Vagina (tissue), 2 donors: ENCODE data around the gene KBTBD8. TPM values are rescaled to one million over a fixed set of nuclear protein-coding genes. Genes with fewer than 3 reads are reported as not detected.

Source experiments
- DNase-seq, 2 donors: peaks; one replicate each; pipeline ENCODE4 v3.0.0-alpha.2; 2017; ENCODE audit errors: extremely low spot score in 2 of 2
- H3K27ac ChIP-seq: fragments of 200-600 bp; sonication (generic); one replicate; pipeline ENCODE4 v1.5.1; 2019
- H3K27me3 ChIP-seq: fragments of 200-600 bp; sonication (generic); one replicate; pipeline ENCODE4 v1.5.1; 2019
- H3K36me3 ChIP-seq, 2 donors: fragments of 200-600 bp; sonication (generic); one replicate each; pipeline ENCODE4 v1.5.1; 2017 to 2019
- H3K4me1 ChIP-seq: fragments of 200-600 bp; sonication (generic); one replicate; pipeline ENCODE4 v1.5.1; 2019
- H3K4me3 ChIP-seq, 2 donors: fragments of 200-600 bp; sonication (generic); 1 replicate in 1 of 2; 2 replicates in 1 of 2; pipeline ENCODE4 v1.5.1; 2016 to 2019
- H3K9me3 ChIP-seq: fragments of 200-600 bp; sonication (generic); one replicate; pipeline ENCODE4 v1.5.1; 2019
- CTCF ChIP-seq, 3 experiments: fragments of 450-650 bp in 2 of 3; fragments of 200-600 bp in 1 of 3; sonication (generic) in 1 of 3; IDR thresholded peaks; one replicate each; pipeline ENCODE4 v1.5.1; 2017 to 2019; ENCODE audit warnings: antibody characterized with exemption in 3 of 3, mild to moderate bottlenecking in 2 of 3, moderate library complexity in 2 of 3
- POLR2A ChIP-seq, 2 donors: fragments of 450-650 bp; IDR thresholded peaks; one replicate each; pipeline ENCODE4 v1.6.1; 2017; ENCODE audit warnings: antibody characterized with exemption in 2 of 2, mild to moderate bottlenecking in 2 of 2, moderate library complexity in 2 of 2
- POLR2AphosphoS5 ChIP-seq, 2 donors: sonication (generic); formaldehyde crosslinking; IDR thresholded peaks; one replicate each; pipeline ENCODE4 v1.9.0; 2017; ENCODE audit warnings: antibody characterized with exemption in 2 of 2, mild to moderate bottlenecking in 2 of 2, low read depth in 1 of 2; ENCODE audit not compliant: insufficient read depth in 1 of 2
- intact Hi-C: fragments of 100-400 bp; cut with DNase I; formaldehyde crosslinking; loops from one replicate; pipeline ENCODE4 v1.15.1; 2023
- total RNA-seq: library from RNA; depleted of rRNA; stranded (reverse); fragments of >200 nt; gene quantifications from one replicate; pipeline ENCODE4 v1.2.3, GENCODE V29; 2016

KBTBD8 gene
- total RNA-seq, 1 donor from 2014 or later: 0.49 TPM

- no peak overlapping the region for H3K4me3 ChIP-seq
- no peak overlapping the region for H3K27ac ChIP-seq
- H3K36me3 ChIP-seq: no peaks in the 10 kb centered on the region
- no peaks in the 10 kb centered on the region for H3K27me3 ChIP-seq
- H3K9me3 ChIP-seq: no peaks in the 10 kb centered on the region
- H3K4me1 ChIP-seq: no peaks in the 10 kb centered on the region
- intact Hi-C loops: no loop called here
- DNase-seq: no peak
- TF ChIP-seq POLR2A (IDR thresholded peaks at IDR 0.05) (no peak), POLR2AphosphoS5 (IDR thresholded peaks at IDR 0.05; ENCODE audit: insufficient read depth in 1 of 2, low read depth in 1 of 2) (no peak), CTCF (IDR thresholded peaks at IDR 0.05) (no peak)
These were observed 41.4 kb upstream of the KBTBD8 start for GRCh38 chr3:66956742-66957141.

GRCh38 chr3:66957367-66957766 lies 40.7 kb upstream of the KBTBD8 start:
- Histone ChIP-seq H3K4me1 (no peaks in the 10 kb centered on the region), H3K27me3 (no peaks in the 10 kb centered on the region), H3K4me3 (no peak overlapping the region), H3K36me3 (no peaks in the 10 kb centered on the region), H3K27ac (no peak overlapping the region), H3K9me3 (no peaks in the 10 kb centered on the region)
- TF ChIP-seq CTCF (IDR thresholded peaks at IDR 0.05) (no peak), POLR2A (IDR thresholded peaks at IDR 0.05) (no peak), POLR2AphosphoS5 (IDR thresholded peaks at IDR 0.05; ENCODE audit: insufficient read depth in 1 of 2, low read depth in 1 of 2) (no peak)
- intact Hi-C loops: no loop called here
- no peak for DNase-seq

GRCh38 chr3:66958067-66958466 lies 40.0 kb upstream of the KBTBD8 start:
- H3K9me3 ChIP-seq: no peaks in the 10 kb centered on the region
- TF ChIP-seq CTCF (IDR thresholded peaks at IDR 0.05) (no peak), POLR2A (IDR thresholded peaks at IDR 0.05) (no peak), POLR2AphosphoS5 (IDR thresholded peaks at IDR 0.05; ENCODE audit: insufficient read depth in 1 of 2, low read depth in 1 of 2) (no peak)
- H3K27me3 ChIP-seq: no peaks in the 10 kb centered on the region
- no peaks in the 10 kb centered on the region for H3K36me3 ChIP-seq
- no peaks in the 10 kb centered on the region for H3K4me1 ChIP-seq
- H3K27ac ChIP-seq: no peak overlapping the region
- no peak overlapping the region for H3K4me3 ChIP-seq
- no peak for DNase-seq
- intact Hi-C loops: no loop called here

DNA sequence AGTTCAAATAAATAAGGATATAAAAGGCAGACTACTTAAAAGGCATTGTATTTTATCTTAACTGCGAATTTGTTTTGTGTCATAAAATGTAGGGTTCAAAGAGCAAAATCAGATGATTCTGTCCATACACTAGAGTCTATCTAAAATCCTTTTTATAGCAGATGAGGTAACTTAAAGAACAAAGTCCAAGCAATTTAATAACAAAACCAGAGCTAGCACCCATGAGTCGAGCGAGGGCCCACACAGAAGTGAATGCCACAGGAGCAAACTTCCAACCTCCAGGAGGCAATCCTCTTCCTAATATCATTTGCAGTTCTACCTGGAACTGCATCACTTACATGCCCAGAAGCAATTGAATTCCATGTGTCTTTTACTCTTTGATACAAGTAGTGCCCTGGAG lies 35.4 kb upstream of the KBTBD8 start:
- no peaks in the 10 kb centered on the region for H3K27me3 ChIP-seq
- no peaks in the 10 kb centered on the region for H3K36me3 ChIP-seq
- no peak for TF ChIP-seq CTCF (IDR thresholded peaks at IDR 0.05)
- no peak for TF ChIP-seq POLR2AphosphoS5 (IDR thresholded peaks at IDR 0.05; ENCODE audit: insufficient read depth in 1 of 2, low read depth in 1 of 2)
- TF ChIP-seq POLR2A (IDR thresholded peaks at IDR 0.05): no peak
- H3K4me1 ChIP-seq: no peaks in the 10 kb centered on the region
- no peak overlapping the region for H3K27ac ChIP-seq
- no peak for DNase-seq
- intact Hi-C loops: no loop called here
- no peak overlapping the region for H3K4me3 ChIP-seq
- no peaks in the 10 kb centered on the region for H3K9me3 ChIP-seq

GRCh38 chr3:66971245-66971644 lies 26.9 kb upstream of the KBTBD8 start:
- intact Hi-C loops: loop anchor here (10.0 kb wide), 1 partner anchor 1904 kb away; no protein-coding TSS in a partner anchor
- TF ChIP-seq CTCF (IDR thresholded peaks at IDR 0.05) (no peak), POLR2A (IDR thresholded peaks at IDR 0.05) (no peak), POLR2AphosphoS5 (IDR thresholded peaks at IDR 0.05; ENCODE audit: insufficient read depth in 1 of 2, low read depth in 1 of 2) (no peak)
- no peak overlapping the region for H3K4me3 ChIP-seq

More at GRCh38 chr3:66971245-66971644, 26.9 kb upstream of the KBTBD8 start:
- no peak overlapping the region for H3K27ac ChIP-seq
- no peaks in the 10 kb centered on the region for H3K27me3 ChIP-seq
- H3K9me3 ChIP-seq: no peaks in the 10 kb centered on the region
- no peaks in the 10 kb centered on the region for H3K36me3 ChIP-seq
- DNase-seq: no peak
- no peaks in the 10 kb centered on the region for H3K4me1 ChIP-seq
